ENCODE results near the gene BABAM2. TPM values are rescaled to one million over a fixed set of nuclear protein-coding genes. Genes with fewer than 3 reads are reported as not detected.
"Not testable (repeated sequence)": the region's sequence is repeated elsewhere in the genome, so short reads cannot be mapped to it uniquely, and the experiment has no call there.

BABAM2 gene
- total and polyA plus RNA-seq, 10 of the 15 experiments (the other 5 are each of a cell fraction or from before 2014, with no cell fraction given) = 30.7 to 59.9 (median 44.5) TPM

DNA sequence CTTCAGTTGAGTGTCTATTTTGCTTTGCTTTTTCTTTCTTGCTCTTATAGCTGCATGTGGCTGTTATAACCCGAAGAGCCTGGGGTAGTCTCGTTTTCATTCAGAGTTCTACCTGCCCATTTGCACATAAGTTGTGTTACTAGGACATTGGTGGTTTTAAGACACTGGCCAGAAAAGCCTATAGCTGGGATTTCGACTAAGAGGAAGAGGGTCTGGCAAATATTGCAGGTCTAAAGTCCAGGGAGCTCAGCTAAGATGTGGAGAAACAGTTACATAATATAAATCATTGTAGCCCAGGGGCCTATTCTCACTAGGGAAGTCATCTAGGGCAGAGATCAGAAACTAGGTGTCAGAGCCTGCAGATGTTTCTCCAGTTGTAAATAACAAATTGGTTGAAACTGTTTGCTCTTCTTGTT lies 120.8 kb downstream of the BABAM2 start (continued):
- TF ChIP-seq, protein P1, sequence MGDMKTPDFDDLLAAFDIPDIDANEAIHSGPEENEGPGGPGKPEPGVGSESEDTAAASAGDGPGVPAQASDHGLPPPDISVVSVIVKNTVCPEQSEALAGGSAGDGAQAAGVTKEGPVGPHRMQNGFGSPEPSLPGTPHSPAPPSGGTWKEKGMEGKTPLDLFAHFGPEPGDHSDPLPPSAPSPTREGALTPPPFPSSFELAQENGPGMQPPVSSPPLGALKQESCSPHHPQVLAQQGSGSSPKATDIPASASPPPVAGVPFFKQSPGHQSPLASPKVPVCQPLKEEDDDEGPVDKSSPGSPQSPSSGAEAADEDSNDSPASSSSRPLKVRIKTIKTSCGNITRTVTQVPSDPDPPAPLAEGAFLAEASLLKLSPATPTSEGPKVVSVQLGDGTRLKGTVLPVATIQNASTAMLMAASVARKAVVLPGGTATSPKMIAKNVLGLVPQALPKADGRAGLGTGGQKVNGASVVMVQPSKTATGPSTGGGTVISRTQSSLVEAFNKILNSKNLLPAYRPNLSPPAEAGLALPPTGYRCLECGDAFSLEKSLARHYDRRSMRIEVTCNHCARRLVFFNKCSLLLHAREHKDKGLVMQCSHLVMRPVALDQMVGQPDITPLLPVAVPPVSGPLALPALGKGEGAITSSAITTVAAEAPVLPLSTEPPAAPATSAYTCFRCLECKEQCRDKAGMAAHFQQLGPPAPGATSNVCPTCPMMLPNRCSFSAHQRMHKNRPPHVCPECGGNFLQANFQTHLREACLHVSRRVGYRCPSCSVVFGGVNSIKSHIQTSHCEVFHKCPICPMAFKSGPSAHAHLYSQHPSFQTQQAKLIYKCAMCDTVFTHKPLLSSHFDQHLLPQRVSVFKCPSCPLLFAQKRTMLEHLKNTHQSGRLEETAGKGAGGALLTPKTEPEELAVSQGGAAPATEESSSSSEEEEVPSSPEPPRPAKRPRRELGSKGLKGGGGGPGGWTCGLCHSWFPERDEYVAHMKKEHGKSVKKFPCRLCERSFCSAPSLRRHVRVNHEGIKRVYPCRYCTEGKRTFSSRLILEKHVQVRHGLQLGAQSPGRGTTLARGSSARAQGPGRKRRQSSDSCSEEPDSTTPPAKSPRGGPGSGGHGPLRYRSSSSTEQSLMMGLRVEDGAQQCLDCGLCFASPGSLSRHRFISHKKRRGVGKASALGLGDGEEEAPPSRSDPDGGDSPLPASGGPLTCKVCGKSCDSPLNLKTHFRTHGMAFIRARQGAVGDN (IDR thresholded peaks at IDR 0.05) = no peak

DNA sequence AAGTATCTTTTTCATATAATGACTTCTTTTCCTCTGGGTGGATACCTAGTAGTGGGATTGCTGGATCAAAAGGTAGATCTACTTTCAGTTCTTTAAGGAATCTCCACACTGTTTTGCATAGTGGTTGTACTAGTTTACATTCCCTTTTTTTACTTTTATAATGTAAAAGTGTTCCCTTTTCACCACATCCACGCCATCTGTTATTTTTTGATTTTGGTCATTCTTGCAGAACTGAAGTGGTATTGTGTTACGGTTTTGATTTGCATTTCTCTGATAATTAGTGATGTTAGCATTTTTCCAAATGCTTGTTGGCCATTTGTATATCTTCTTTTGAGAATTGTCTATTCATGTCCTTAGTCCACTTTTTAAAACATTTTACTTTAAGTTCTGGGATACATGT lies 127.9 kb downstream of the BABAM2 start:
- POLR2A ChIA-PET; H2AFZ ChIP-seq (ENCODE audit: control insufficient read depth, low read depth, low read length); H3K9me3 ChIP-seq (replicated peaks; ENCODE audit: control insufficient read depth, insufficient read depth, low read length); intact Hi-C loops (cut with micrococcal nuclease; ENCODE audit: unreplicated experiment); H4K20me1 ChIP-seq (ENCODE audit: control insufficient read depth, insufficient read depth); FAIRE-seq; DNase-seq (ENCODE audit: low read depth, low spot score); SMC1A ChIA-PET (ENCODE audit: uncharacterized antibody, unreplicated experiment); ATAC-seq; H3K27ac ChIP-seq (ENCODE audit: control insufficient read depth, insufficient read depth); H3K36me3 ChIP-seq (ENCODE audit: control insufficient read depth in 2 of 2, insufficient read depth in 2 of 2, low read length in 1 of 2); BruUV-seq (replicated peaks); H3K4me3 ChIP-seq; H3K79me2 ChIP-seq (ENCODE audit: control insufficient read depth, insufficient read depth, low read length); RAD21 ChIA-PET (ENCODE audit: unreplicated experiment); in situ Hi-C loops (cut with MboI); CTCF ChIA-PET; H3K4me2 ChIP-seq (ENCODE audit: control insufficient read depth, insufficient read depth); H3K27me3 ChIP-seq (replicated peaks in 1 of 2; ENCODE audit: control insufficient read depth in 2 of 2, insufficient read depth in 2 of 2, low read length in 1 of 2); H3K9ac ChIP-seq (ENCODE audit: control insufficient read depth, insufficient read depth, low read length); H3K4me1 ChIP-seq (ENCODE audit: control insufficient read depth, insufficient read depth, low read length): not testable (repeated sequence)
- WGBS (ENCODE audit: insufficient coverage, insufficient replicate concordance, low lambda C conversion rate, missing lambda C conversion rate) = 83% methylated on average over 2 of the region's 2 CpGs

DNA sequence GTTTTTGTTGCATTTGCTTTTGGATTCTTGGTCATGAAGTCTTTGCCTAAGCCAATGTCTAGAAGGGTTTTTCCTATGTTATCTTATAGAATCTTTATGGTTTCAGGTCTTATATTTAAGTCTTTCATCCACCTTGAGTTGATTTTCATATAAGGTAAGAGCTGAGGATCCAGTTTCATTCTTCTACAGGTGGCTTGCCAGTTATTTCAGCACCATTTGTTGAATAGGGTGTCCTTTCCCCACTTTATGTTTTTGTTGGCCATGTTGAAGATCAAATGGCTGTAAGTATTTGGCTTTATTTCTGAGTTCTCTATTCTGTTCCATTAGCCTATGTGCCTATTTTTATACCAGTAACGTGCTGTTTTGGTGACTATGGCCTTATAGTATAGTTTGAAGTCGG lies 129.0 kb downstream of the BABAM2 start:
- RAD21 ChIA-PET (ENCODE audit: unreplicated experiment); in situ Hi-C loops (cut with MboI); CTCF ChIA-PET; POLR2A ChIA-PET; BruUV-seq (replicated peaks); H2AFZ ChIP-seq (ENCODE audit: control insufficient read depth, low read depth, low read length); H4K20me1 ChIP-seq (ENCODE audit: control insufficient read depth, insufficient read depth); H3K27ac ChIP-seq (ENCODE audit: control insufficient read depth, insufficient read depth); H3K79me2 ChIP-seq (ENCODE audit: control insufficient read depth, insufficient read depth, low read length); H3K27me3 ChIP-seq (replicated peaks in 1 of 2; ENCODE audit: control insufficient read depth in 2 of 2, insufficient read depth in 2 of 2, low read length in 1 of 2); H3K4me2 ChIP-seq (ENCODE audit: control insufficient read depth, insufficient read depth); FAIRE-seq; DNase-seq (ENCODE audit: low read depth, low spot score); H3K4me1 ChIP-seq (ENCODE audit: control insufficient read depth, insufficient read depth, low read length); SMC1A ChIA-PET (ENCODE audit: uncharacterized antibody, unreplicated experiment); H3K9ac ChIP-seq (ENCODE audit: control insufficient read depth, insufficient read depth, low read length); H3K9me3 ChIP-seq (replicated peaks; ENCODE audit: control insufficient read depth, insufficient read depth, low read length); intact Hi-C loops (cut with micrococcal nuclease; ENCODE audit: unreplicated experiment); H3K36me3 ChIP-seq (ENCODE audit: control insufficient read depth in 2 of 2, insufficient read depth in 2 of 2, low read length in 1 of 2); H3K4me3 ChIP-seq; ATAC-seq: not testable (repeated sequence)
- 91% methylated on average over 2 of the region's 2 CpGs for whole genome bisulfite sequencing (ENCODE audit: insufficient coverage, insufficient replicate concordance, low lambda C conversion rate, missing lambda C conversion rate)
